ENCODE results near the gene PER1. TPM values are rescaled to one million over a fixed set of nuclear protein-coding genes. Genes with fewer than 3 reads are reported as not detected.

PER1 gene
- total RNA-seq, 1 experiment from 2014 or later: 36.5 TPM

DNA sequence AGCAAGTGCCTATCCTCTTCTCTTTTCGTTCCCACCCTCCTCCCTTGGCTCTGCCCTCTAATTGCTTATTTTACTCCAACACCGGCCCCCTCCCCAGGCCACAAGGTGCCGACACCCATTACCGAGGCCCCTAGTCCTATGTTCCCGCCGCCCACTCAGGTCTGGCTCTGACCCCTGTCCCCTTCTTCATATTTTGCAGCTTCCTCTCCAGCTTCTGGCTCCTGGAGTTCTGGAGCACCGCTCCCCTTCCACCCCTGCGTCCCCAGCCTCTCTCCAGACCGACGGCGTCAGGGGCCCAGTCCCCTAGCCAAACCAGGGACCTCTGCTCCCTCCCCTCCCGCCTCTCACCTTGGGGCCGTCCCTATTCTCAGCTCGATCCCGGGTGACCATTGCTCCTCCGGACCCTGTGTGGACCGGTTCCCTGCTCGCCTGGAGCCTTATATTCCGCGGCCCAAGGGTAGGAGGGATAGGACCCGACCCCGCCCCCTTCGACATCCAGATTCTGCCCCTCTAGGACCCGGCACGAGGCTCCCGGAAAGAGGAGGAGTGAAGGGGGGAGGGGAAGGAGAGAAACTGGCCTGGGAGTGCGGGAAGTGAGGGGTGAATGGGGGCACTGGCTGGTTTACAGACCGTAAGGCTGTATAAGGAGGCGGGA lies 28.4 kb downstream of the PER1 start, which contains the start of gene HES7:
TSS of gene HES7 (minus strand) at position 412 of the 655 bp plus-strand sequence. CDS start at position 390, 22 bp downstream.
- no peaks in the 10 kb centered on the region; the same call in 1 of the 2 replicates for H3K4me1 ChIP-seq (ENCODE audit: insufficient read depth, low read length)
- no peak within 1 kb of the TSS for H3T11ph ChIP-seq (ENCODE audit: low read length)
- H3K4me2 ChIP-seq (ENCODE audit: insufficient read depth, insufficient read length, low read length): peak within 1 kb of the TSS; percentile 66
- H3K79me2 ChIP-seq (ENCODE audit: insufficient read depth, low read length): no peaks in the 10 kb centered on the region
- H2BK20ac ChIP-seq (ENCODE audit: low read depth, low read length, poor library complexity, severe bottlenecking): no peak within 1 kb of the TSS
- H2AK5ac ChIP-seq (ENCODE audit: insufficient read length, low read length): no peak within 1 kb of the TSS
- H3K9me3 ChIP-seq (ENCODE audit: control insufficient read depth, low read depth, low read length): no peaks in the 10 kb centered on the region
- no peak within 1 kb of the TSS for H4K8ac ChIP-seq (replicated peaks; ENCODE audit: insufficient read length, low read depth, low read length)
- H2AFZ ChIP-seq (ENCODE audit: low read length): no peak within 1 kb of the TSS
- no peak within 1 kb of the TSS for H4K5ac ChIP-seq (ENCODE audit: insufficient read length, low read depth, low read length)
- peaks cover 4 to 12% of the 10 kb centered on the region in 2 experiments; a peak in 4 of 5 replicates for H3K9me3 Mint-ChIP-seq
- no peak within 1 kb of the TSS for H3K27ac Mint-ChIP-seq
- H3K36me3 Mint-ChIP-seq (ENCODE audit: insufficient read depth in 1 of 3, low read depth in 3 of 3): no peaks in the 10 kb centered on the region; a peak in 2 of 7 replicates
- no peak within 1 kb of the TSS for H3K4ac ChIP-seq (ENCODE audit: low read depth, low read length)
- no peak within 1 kb of the TSS for H2BK15ac ChIP-seq (ENCODE audit: low read depth, low read length)
- no peak within 1 kb of the TSS for H3K27ac ChIP-seq (ENCODE audit: insufficient read length, low read depth, low read length)
- peaks cover 46% of the 10 kb centered on the region for H3K23me2 ChIP-seq (ENCODE audit: insufficient read length, low read depth, low read length, poor library complexity, severe bottlenecking)
- H2BK120ac ChIP-seq (ENCODE audit: low read depth, low read length, poor library complexity, severe bottlenecking): no peak within 1 kb of the TSS
- WGBS (ENCODE audit: extremely low coverage, insufficient read length, low lambda C conversion rate): no CpG with 5 or more reads among the region's 29 CpGs
- peak within 1 kb of the TSS; percentile 91 to 93 for H3K4me3 Mint-ChIP-seq
- no peak within 1 kb of the TSS for H4K91ac ChIP-seq (ENCODE audit: insufficient read length, low read depth, low read length)
- peaks cover 83% of the 10 kb centered on the region for H3K27me3 Mint-ChIP-seq (ENCODE audit: low read depth)
- TF ChIP-seq, protein P1, sequence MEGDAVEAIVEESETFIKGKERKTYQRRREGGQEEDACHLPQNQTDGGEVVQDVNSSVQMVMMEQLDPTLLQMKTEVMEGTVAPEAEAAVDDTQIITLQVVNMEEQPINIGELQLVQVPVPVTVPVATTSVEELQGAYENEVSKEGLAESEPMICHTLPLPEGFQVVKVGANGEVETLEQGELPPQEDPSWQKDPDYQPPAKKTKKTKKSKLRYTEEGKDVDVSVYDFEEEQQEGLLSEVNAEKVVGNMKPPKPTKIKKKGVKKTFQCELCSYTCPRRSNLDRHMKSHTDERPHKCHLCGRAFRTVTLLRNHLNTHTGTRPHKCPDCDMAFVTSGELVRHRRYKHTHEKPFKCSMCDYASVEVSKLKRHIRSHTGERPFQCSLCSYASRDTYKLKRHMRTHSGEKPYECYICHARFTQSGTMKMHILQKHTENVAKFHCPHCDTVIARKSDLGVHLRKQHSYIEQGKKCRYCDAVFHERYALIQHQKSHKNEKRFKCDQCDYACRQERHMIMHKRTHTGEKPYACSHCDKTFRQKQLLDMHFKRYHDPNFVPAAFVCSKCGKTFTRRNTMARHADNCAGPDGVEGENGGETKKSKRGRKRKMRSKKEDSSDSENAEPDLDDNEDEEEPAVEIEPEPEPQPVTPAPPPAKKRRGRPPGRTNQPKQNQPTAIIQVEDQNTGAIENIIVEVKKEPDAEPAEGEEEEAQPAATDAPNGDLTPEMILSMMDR (conservative IDR thresholded peaks at IDR 0.05): no peak
- H3K9ac ChIP-seq (ENCODE audit: extremely low read depth, insufficient read length, low read length): no peak within 1 kb of the TSS
- peak; percentile 86 for DNase-seq
- no peaks in the 10 kb centered on the region for H3K79me1 ChIP-seq (ENCODE audit: insufficient read depth, low read depth, low read length, poor library complexity, severe bottlenecking)
- H4K20me1 ChIP-seq (ENCODE audit: control insufficient read depth, insufficient read depth, insufficient read length): no peaks in the 10 kb centered on the region
- no peak within 1 kb of the TSS for H2BK5ac ChIP-seq (ENCODE audit: insufficient read length, low read length)
- H3K23ac ChIP-seq (ENCODE audit: insufficient read length, low read depth, low read length): no peak within 1 kb of the TSS
- H3K27me3 ChIP-seq (ENCODE audit: insufficient read depth, low read length): peaks cover 34% of the 10 kb centered on the region
- no peak within 1 kb of the TSS; the same call in 1 of the 2 replicates for H3K14ac ChIP-seq (ENCODE audit: insufficient read depth, low read length)
- no peak within 1 kb of the TSS for H3K56ac ChIP-seq (ENCODE audit: insufficient read length, low read depth, low read length)
- H3K4me1 Mint-ChIP-seq: peaks cover 42 to 43% of the 10 kb centered on the region in 2 experiments
- no peak within 1 kb of the TSS for H2BK12ac ChIP-seq (ENCODE audit: insufficient read length, low read depth, low read length)
- H3K18ac ChIP-seq (ENCODE audit: insufficient read length, low read depth, low read length): no peak within 1 kb of the TSS
